HG03045 (cell line): ENCODE data around the gene MUC7.

Experiments used
- ATAC-seq: cut with Tn5 transposase; IDR thresholded peaks from one replicate; pipeline ENCODE4 v1.9.1; 2021; ENCODE audit warnings: mild to moderate bottlenecking, moderate library complexity; ENCODE audit not compliant: unreplicated experiment

MUC7 gene

DNA sequence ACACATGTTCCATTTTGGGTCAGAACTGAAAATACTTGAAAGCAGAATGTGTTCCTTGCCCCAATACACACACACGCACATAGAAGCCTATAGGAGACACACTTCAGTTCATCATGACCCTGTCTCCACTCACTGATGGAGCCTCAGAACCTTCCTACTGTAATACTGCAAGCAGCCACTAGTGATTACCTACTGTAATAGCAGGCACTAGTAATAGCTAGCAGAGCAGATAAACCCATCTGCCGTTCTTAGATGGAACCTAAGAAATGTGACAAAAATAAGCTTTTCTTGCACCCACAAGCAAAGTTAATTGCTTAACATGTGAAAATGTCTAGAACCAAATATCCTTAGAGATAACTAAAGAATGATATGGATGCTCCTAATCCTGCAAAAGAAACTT is 60.0 kb downstream of the MUC7 start:
- no peak for ATAC-seq
